ENCODE results near the gene CADM1.

Gene CADM1

DNA sequence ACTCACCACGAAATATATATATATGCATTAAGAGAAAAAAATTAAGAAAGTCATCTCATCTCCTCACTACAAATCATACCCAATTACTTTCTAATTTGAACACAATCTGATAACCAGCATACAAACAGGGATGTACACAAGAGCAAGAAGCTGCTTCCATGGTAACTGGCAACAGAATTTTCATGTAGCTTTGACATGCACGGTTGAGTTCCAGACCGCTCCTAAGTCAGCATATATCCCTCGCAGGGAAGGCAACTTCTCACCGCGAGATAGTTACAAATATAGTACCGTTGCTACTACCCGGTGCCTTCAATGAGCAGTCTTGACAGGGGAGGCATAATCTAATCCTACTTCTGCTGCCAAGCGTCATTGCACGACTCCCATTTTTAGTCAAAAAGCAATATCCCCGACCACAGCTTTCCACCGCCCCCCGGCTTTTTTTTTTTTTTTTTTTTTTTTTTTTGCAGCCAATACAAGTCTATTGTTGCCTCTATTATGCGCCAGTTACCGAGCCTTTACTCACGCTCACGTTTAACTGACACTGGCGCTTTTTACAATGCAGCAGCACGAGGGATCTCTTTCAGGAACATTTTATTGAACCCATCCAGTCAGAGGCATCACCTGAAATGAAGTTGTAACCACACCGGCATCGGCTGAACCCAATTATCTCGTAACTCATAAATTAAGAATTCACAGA lies 2.2 kb downstream of the CADM1 start:
- DNase-seq (ENCODE audit: low spot score): peak; percentile 4
- H3K4me1 Mint-ChIP-seq (ENCODE audit: low read depth): peaks cover 5% of the 10 kb centered on the region

DNA sequence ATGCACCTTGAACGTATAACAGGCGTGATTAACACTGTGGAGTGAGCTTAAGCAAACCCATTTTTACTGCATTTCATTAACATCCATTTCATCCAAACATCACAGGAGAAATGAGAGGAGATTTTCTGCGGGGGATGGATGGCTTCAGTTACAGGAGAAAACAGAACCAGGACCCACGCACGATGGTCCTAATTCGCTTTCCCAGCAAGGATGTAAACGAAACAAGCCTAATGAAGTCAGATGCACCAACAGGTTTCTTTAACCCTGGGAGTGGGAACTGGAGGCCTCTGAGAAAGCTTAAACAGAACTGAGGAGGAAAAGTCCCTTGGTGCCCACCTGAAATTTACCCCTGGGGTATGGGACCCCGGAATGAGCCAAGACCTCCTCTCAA lies 2.7 kb downstream of the CADM1 start:
- no peak for DNase-seq (ENCODE audit: low spot score)
- H3K27ac Mint-ChIP-seq: no peak overlapping the region
- H3K9me3 Mint-ChIP-seq: no peaks in the 10 kb centered on the region
- H3K4me3 Mint-ChIP-seq: no peak overlapping the region
- no peaks in the 10 kb centered on the region for H3K36me3 Mint-ChIP-seq (ENCODE audit: low read depth)
- peaks cover 45% of the 10 kb centered on the region for H3K27me3 Mint-ChIP-seq (ENCODE audit: low read depth)
- peaks cover 5% of the 10 kb centered on the region for H3K4me1 Mint-ChIP-seq (ENCODE audit: low read depth)

More for the DNA sequence above, 2.2 kb downstream of the CADM1 start:
- H3K27me3 Mint-ChIP-seq (ENCODE audit: low read depth): peaks cover 44% of the 10 kb centered on the region
- H3K4me3 Mint-ChIP-seq: no peak overlapping the region
- H3K36me3 Mint-ChIP-seq (ENCODE audit: low read depth): no peaks in the 10 kb centered on the region
- no peaks in the 10 kb centered on the region for H3K9me3 Mint-ChIP-seq
- H3K27ac Mint-ChIP-seq: no peak overlapping the region

DNA sequence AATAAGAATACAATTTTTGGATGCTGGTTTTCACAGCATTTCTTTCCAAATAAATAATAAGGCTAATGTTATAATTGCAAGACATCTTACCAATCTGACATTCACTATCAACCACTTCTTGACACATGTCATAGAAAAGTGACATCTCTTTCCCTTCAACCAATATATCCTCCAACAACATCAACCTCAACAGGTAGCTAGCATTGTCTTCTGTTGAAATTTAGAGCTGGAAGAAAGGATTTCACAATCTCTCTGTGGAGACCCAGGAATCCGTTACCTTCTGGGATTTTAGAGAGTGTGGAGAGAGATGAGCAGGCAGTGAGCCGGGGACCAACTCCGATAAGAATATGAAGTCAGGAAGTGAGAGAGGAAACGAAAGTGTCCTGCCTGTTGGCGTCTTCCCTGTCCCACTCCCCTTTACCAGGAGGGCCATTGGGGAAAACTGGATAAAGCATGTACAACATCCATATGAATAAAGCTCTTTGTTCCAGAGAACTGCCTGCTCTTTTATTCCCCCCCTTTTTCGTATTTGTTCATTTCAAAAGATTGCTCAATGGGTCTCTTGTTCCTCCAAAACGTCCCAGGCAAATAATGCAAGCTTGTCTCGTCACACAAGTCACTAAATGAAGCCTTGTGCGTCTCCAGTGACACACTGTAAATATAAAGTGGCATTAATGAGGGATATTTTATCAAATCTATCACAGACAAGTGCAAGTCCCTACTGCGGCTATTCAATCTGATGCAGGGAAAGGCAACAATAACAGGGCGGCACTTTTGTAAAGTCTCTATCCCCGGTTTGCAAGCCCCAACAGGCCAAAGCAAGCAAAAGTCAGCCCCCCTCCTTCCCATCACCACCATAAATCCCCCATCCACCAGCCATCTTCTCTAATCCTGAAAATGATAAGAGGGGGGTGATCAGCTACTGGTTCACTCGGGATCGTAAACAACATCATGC lies 3.4 kb downstream of the CADM1 start:
- peaks cover 45% of the 10 kb centered on the region for H3K27me3 Mint-ChIP-seq (ENCODE audit: low read depth)
- no peaks in the 10 kb centered on the region for H3K9me3 Mint-ChIP-seq
- H3K4me3 Mint-ChIP-seq: no peak overlapping the region
- peaks cover 5% of the 10 kb centered on the region for H3K4me1 Mint-ChIP-seq (ENCODE audit: low read depth)
- no peak for DNase-seq (ENCODE audit: low spot score)
- H3K27ac Mint-ChIP-seq: no peak overlapping the region
- H3K36me3 Mint-ChIP-seq (ENCODE audit: low read depth): no peaks in the 10 kb centered on the region

DNA sequence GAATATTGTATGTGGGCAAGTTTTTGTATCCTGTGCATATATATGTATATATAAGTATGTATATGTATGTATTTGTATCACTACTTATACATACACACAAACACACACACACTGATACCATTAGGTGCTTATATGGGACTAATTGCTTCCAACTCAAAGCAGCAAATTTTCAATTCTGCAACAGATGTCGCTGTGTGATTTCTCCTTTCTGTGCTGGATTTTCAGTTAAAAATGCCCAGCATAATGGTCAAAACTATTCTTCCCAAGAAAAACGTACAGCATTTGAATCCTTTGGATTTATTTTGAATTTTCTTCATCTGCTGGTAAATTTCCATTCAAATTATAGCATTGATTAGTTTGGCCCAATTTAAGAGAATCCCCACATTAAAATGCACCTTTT lies 4.3 kb downstream of the CADM1 start:
- Mint-ChIP-seq H3K27me3 (ENCODE audit: low read depth) (peaks cover 38% of the 10 kb centered on the region), H3K27ac (no peak overlapping the region), H3K36me3 (ENCODE audit: low read depth) (no peaks in the 10 kb centered on the region), H3K4me3 (no peak overlapping the region), H3K4me1 (ENCODE audit: low read depth) (peaks cover 8% of the 10 kb centered on the region), H3K9me3 (no peaks in the 10 kb centered on the region)
- no peak for DNase-seq (ENCODE audit: low spot score)

DNA sequence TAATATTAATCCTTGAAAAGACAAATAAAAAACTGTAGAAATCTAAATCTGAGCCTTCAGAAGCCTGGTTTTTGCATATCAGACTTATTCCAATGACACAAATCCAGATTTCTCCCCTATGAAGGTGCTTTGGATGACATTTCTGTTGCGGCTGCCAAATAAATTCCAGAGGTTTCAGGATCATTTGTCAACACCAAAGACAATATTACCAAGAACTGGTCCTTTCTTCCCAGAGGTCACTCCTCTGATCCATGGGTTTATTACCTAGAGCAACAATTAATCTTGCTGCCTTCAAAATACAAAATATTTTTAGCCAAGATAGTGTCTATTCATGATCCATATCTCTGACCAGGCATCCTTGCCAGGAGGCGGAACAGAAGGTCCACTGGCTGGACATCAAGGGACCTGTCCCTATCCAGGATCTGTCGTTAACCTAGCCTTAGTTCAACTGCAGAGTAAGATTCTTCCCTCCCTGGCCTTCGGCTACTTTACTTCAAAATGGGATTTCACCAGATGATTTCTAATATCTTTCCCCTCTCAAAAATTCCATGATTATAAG lies 4.9 kb downstream of the CADM1 start:
- H3K4me3 Mint-ChIP-seq: no peak overlapping the region
- DNase-seq (ENCODE audit: low spot score): no peak
- no peaks in the 10 kb centered on the region for H3K36me3 Mint-ChIP-seq (ENCODE audit: low read depth)
- H3K27ac Mint-ChIP-seq: no peak overlapping the region
- H3K27me3 Mint-ChIP-seq (ENCODE audit: low read depth): peaks cover 34% of the 10 kb centered on the region
- H3K9me3 Mint-ChIP-seq: no peaks in the 10 kb centered on the region
- H3K4me1 Mint-ChIP-seq (ENCODE audit: low read depth): peaks cover 4% of the 10 kb centered on the region

DNA sequence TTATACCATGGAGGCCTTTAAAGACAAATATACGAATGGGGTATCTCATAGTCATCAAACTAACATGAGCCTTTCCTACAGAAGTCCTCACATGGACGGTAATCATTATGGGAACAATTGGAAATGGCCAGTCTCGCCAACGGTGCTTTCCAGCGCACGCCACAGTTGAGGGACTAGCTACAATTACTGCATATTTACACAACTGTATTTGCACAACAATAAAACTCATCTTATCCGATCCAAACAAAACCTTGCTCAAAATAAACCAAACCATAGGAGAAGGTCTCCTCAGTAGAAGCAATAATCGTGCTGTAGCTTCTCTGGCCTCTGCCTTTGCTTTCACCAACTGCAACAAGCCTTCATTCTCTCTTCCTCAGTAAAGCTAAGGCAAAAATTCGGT lies 5.9 kb downstream of the CADM1 start:
- peaks cover 28% of the 10 kb centered on the region for H3K27me3 Mint-ChIP-seq (ENCODE audit: low read depth)
- no peaks in the 10 kb centered on the region for H3K36me3 Mint-ChIP-seq (ENCODE audit: low read depth)
- DNase-seq (ENCODE audit: low spot score): no peak
- no peak overlapping the region for H3K27ac Mint-ChIP-seq
- peaks cover 4% of the 10 kb centered on the region for H3K4me1 Mint-ChIP-seq (ENCODE audit: low read depth)
- no peaks in the 10 kb centered on the region for H3K9me3 Mint-ChIP-seq
- H3K4me3 Mint-ChIP-seq: no peak overlapping the region

DNA sequence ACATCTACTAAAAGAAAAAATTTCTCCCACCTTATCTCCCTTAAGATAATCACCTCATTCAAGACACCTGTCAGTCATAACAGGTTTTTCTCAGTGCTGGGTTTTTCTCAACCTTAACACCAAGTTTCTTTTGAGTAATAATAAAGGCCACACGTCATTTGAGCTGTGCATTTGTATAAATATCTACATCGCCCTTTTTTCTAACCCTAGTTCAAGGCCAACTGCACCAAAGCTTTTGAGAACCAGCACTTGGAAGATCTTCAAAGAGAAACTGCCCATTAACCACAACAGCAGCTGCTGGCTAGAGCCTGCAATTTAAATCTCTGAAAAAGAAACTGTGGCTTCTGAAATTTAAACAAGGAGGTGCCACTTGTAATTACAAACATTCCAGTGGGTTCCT lies 6.9 kb downstream of the CADM1 start:
- H3K27me3 Mint-ChIP-seq (ENCODE audit: low read depth): peaks cover 28% of the 10 kb centered on the region

DNA sequence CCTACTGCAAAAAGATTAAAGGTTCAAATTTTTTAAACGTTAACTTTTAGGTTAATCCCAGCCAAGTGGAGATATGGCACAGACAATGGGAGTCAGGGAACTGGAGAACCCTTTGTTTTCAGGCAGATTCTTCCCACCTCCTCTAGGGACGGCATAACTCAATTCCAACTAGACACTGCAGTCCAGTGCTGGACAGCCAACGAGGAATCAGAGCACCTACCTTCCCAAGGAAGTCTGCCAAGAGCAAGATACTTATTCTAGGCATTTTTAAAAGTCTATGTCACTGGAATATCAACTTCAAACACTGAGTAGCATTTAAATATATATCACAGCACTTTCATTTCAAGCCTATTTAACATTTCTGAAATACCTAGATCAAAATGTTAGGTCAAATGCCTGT lies 7.3 kb downstream of the CADM1 start:
- Mint-ChIP-seq H3K9me3 (no peaks in the 10 kb centered on the region), H3K36me3 (ENCODE audit: low read depth) (no peaks in the 10 kb centered on the region), H3K27ac (no peak overlapping the region), H3K27me3 (ENCODE audit: low read depth) (peaks cover 28% of the 10 kb centered on the region), H3K4me3 (no peak overlapping the region), H3K4me1 (ENCODE audit: low read depth) (peaks cover 4% of the 10 kb centered on the region)
- no peak for DNase-seq (ENCODE audit: low spot score)

More for the DNA sequence above, 6.9 kb downstream of the CADM1 start:
- DNase-seq (ENCODE audit: low spot score): no peak
- peaks cover 4% of the 10 kb centered on the region for H3K4me1 Mint-ChIP-seq (ENCODE audit: low read depth)
- H3K27ac Mint-ChIP-seq: no peak overlapping the region
- no peak overlapping the region for H3K4me3 Mint-ChIP-seq
- H3K36me3 Mint-ChIP-seq (ENCODE audit: low read depth): no peaks in the 10 kb centered on the region
- no peaks in the 10 kb centered on the region for H3K9me3 Mint-ChIP-seq

DNA sequence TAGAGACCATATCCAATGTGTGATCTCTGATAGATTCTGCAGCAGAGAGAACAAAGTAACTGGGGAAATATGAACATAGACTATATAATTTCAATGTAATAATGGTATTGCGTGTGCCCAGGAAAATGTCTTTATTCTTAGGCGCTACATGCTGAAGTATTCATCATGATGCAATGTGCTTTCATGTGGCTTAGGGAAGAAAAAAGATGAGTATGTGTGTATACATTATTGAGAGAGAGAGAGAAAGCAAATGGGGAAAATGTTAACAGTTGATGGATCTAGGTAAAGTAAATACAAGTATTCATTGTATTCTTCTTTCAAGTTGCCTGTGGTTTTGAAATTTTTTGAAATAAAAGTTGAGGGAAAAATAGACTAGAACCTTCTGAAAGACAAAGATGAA lies 10.3 kb downstream of the CADM1 start:
- Mint-ChIP-seq H3K27ac (no peak overlapping the region), H3K4me3 (no peak overlapping the region)

DNA sequence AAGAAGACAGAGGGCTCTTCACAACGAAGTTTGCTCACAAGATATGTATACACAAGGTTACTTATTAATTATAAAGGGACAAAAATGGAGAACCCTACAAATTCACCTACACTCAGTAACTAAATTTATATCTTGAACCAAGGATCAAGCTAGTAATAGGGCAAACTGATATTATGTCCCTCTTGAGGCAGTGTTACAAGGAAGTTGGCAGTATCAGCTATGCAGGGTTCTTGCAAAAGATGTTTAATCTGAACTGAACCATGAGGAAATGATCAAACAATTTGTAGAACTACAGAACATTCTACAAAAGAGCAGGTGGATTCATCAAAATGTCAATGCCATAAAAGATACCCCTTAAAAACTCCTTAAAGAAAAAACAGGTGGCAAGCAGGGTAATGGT lies 10.7 kb downstream of the CADM1 start:
- Mint-ChIP-seq H3K27ac (no peak overlapping the region), H3K27me3 (ENCODE audit: low read depth) (peaks cover 24% of the 10 kb centered on the region), H3K9me3 (no peaks in the 10 kb centered on the region), H3K36me3 (ENCODE audit: low read depth) (no peaks in the 10 kb centered on the region), H3K4me1 (ENCODE audit: low read depth) (peaks cover 4% of the 10 kb centered on the region), H3K4me3 (no peak overlapping the region)
- DNase-seq (ENCODE audit: low spot score): no peak

More for the DNA sequence above, 10.3 kb downstream of the CADM1 start:
- peaks cover 4% of the 10 kb centered on the region for H3K4me1 Mint-ChIP-seq (ENCODE audit: low read depth)
- no peak for DNase-seq (ENCODE audit: low spot score)
- no peaks in the 10 kb centered on the region for H3K9me3 Mint-ChIP-seq
- H3K36me3 Mint-ChIP-seq (ENCODE audit: low read depth): no peaks in the 10 kb centered on the region
- H3K27me3 Mint-ChIP-seq (ENCODE audit: low read depth): peaks cover 25% of the 10 kb centered on the region

DNA sequence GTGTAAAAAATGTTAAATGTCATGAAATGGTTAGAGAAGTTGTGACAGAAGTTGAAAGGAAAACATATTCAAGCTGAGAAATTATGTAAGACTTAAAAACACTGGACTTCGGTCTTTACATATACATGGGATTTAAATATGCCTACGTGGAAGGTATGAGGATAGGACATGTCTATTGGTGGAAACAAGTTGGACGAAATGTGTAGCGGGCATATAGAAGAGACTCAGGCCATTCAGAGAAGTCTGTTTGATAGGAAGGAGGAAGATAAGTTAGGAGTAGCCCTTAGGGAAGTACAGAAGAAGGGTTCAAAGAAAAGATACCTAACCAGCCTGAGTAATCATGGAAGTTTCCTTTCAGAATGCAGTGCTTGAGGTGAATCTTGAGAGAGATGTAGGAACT lies 14.7 kb downstream of the CADM1 start:
- H3K27ac Mint-ChIP-seq: no peak overlapping the region
- H3K4me1 Mint-ChIP-seq (ENCODE audit: low read depth): no peaks in the 10 kb centered on the region
- no peak overlapping the region for H3K4me3 Mint-ChIP-seq
- H3K36me3 Mint-ChIP-seq (ENCODE audit: low read depth): no peaks in the 10 kb centered on the region
- no peaks in the 10 kb centered on the region for H3K9me3 Mint-ChIP-seq
- H3K27me3 Mint-ChIP-seq (ENCODE audit: low read depth): peaks cover 6% of the 10 kb centered on the region
- DNase-seq (ENCODE audit: low spot score): no peak

DNA sequence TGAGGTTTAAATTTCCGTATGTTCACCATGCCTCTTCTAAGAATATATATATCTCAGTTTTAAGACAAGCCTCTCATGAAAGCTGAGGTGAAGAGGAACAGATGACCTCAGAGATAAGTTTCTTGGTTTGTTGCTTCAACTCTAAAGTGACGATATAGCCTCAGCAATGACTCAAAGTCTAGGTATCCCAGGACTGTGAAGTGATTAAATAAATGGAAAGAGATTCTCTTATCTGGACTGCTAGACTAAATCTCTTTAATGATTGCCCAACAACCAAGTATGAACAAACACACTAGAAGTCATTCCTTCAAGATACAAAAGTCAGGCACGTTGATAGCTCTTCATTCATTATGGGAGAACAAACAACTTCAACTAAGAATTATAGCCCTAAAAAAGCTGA lies 15.3 kb downstream of the CADM1 start:
- DNase-seq (ENCODE audit: low spot score): no peak

DNA sequence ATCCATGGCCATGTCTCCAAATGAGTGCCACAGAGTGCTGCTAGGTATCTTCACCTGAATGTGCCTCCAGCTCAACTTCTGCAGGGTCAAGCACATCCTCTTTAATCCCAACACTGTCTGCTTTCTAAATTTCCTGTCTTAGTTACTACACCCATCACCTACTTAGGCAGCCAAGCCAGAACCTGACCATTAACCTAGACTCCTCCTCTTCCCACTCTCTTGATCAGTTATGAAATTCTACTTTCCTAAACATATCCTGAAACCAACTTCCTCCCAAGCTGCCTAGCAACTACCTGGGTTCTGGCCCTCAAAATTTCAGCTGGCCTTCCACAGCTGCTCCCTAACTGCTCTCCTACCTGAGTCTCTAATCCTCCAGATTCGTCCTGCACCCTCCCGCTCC lies 22.7 kb downstream of the CADM1 start:
- Mint-ChIP-seq H3K4me1 (ENCODE audit: low read depth) (no peaks in the 10 kb centered on the region), H3K27ac (no peak overlapping the region), H3K27me3 (ENCODE audit: low read depth) (no peaks in the 10 kb centered on the region), H3K36me3 (ENCODE audit: low read depth) (no peaks in the 10 kb centered on the region), H3K9me3 (no peaks in the 10 kb centered on the region), H3K4me3 (no peak overlapping the region)
- no peak for DNase-seq (ENCODE audit: low spot score)

More for the DNA sequence above, 15.3 kb downstream of the CADM1 start:
- no peaks in the 10 kb centered on the region for H3K9me3 Mint-ChIP-seq
- no peaks in the 10 kb centered on the region for H3K4me1 Mint-ChIP-seq (ENCODE audit: low read depth)
- peaks cover 6% of the 10 kb centered on the region for H3K27me3 Mint-ChIP-seq (ENCODE audit: low read depth)
- no peak overlapping the region for H3K4me3 Mint-ChIP-seq
- no peaks in the 10 kb centered on the region for H3K36me3 Mint-ChIP-seq (ENCODE audit: low read depth)
- no peak overlapping the region for H3K27ac Mint-ChIP-seq

DNA sequence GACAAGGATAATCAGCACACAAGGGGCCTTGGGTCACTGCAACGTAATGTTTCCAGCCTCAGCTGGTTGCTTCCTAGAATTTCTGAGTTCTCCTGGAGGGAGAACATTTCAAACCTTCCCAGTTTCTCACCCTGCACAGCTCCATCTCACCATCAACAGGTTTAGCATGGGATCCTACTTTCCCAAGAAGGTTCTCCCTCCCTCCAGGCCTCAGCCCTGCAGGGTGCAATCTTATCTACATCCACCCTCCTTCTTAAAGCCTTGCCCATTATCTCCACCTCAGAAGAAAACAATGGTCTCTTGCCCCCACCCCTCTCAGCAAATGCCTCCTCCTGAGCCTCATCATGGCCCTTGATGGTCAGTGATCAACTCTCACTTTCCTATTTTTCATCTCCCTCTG lies 23.6 kb downstream of the CADM1 start:
- DNase-seq (ENCODE audit: low spot score): no peak
- Mint-ChIP-seq H3K4me1 (ENCODE audit: low read depth) (no peaks in the 10 kb centered on the region), H3K27ac (no peak overlapping the region)

More for the DNA sequence above, 23.6 kb downstream of the CADM1 start:
- Mint-ChIP-seq H3K4me3 (no peak overlapping the region), H3K9me3 (no peaks in the 10 kb centered on the region), H3K36me3 (ENCODE audit: low read depth) (no peaks in the 10 kb centered on the region), H3K27me3 (ENCODE audit: low read depth) (no peaks in the 10 kb centered on the region)

Data from T-helper 2 cell treated with Interferon-gamma antibody and Interleukin-4, amounts not matched to agents 5 μg/mL and 100 μg/mL, for 36 hours (primary cell).